ENCODE measurements around the gene RYR3.
"Not testable (repeated sequence)": the region's sequence is repeated elsewhere in the genome, so short reads cannot be mapped to it uniquely, and the experiment has no call there.

RYR3 gene

GRCh38 chr15:33577911-33578310 is 267.1 kb downstream of the RYR3 start:
- DNase-seq (ENCODE audit: low read depth) = not testable (repeated sequence)

GRCh38 chr15:33580526-33580925 is 269.8 kb downstream of the RYR3 start:
- DNase-seq (ENCODE audit: low read depth) = no peak

- DNase-seq (ENCODE audit: low read depth) = no peak
Measured at GRCh38 chr15:33581032-33581431, 270.3 kb downstream of the RYR3 start.

- no peak for DNase-seq (ENCODE audit: low read depth)
Measured at GRCh38 chr15:33584797-33585196, 274.0 kb downstream of the RYR3 start.

DNA sequence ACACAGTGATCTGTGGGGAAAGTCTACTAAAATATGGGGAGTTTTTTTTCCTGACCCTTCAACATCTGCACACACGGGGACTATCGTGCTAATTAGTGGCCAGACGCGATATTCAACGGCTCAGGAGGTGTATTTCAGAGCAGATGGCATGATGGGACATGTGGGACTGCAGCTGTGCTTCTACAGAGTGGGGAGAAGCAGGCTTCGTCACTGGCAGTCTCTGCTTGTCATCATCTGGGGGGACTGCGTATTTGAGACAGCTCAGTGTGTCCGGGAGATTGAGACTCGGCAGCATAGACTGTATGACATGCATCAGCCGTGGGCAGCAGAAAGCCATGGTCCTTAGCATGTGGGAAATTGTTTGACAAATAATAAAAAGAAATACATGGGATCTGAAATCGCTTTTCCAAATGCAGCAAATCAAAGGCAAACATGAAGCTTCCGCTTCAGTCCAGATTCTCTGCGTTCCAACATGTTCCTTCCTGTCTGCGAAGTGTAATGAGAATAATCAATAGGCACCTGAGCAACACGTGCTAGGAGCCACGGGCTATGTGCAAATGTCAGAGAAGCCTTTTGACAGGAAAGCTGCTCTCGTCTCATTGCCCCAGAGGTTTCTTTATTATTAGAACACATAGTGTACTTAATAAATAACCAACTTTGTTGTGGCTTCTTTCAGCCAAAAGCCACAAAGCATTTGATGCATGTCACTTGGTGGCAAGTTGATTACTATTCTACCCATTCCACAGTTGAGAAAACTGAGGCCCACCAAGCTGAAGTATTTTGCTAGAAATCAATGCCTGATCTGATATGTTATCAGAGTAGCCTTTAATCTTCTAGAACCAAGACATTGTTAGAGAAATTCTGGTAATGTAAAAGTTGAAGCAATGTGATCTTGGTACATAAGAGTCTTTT is 276.3 kb downstream of the RYR3 start:
- no peak for DNase-seq (ENCODE audit: low read depth)

DNA sequence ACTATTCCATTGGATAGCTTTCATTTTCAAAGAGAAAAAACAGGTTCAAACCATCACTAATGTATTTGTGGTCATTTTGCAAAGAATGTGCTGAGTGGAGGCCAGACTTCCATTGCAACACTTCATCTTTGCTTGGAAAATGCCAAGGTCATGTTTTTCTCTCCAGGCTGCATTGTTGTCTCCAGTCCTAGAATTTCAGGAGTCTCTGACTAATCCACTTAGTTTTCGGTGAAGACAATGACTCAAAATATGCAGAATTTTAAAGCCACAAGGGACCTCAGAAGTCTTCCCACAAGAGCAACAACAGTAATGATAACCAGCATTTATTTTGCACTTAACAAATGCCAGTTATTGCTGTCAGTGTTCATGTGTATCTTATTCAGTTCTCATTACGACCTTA is 277.0 kb downstream of the RYR3 start:
- DNase-seq (ENCODE audit: low read depth) = no peak

DNA sequence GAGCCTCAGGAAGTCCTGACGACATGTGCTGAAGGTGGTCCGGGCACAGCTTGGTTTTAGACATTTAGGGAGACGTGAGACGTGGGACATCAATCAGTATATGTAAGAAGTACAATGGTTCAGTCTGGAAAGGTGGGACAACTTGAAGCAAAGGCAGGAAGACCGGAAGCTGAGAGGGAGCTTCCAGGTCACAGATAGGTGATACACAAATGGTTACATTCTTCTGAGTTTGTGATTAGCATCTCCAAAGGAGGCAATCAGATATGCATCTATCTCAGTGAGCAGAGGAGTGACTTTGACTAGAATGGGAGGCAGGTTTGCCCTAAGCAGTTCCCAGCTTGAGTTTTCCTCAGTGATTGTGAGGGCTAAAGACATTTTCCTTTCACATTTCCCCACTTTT is 282.1 kb downstream of the RYR3 start:
- no peak for DNase-seq (ENCODE audit: low read depth)

GRCh38 chr15:33598382-33598781 is 287.6 kb downstream of the RYR3 start:
- DNase-seq (ENCODE audit: low read depth) = not testable (repeated sequence)

- no peak for DNase-seq (ENCODE audit: low read depth)
Measured at GRCh38 chr15:33600212-33600611, 289.4 kb downstream of the RYR3 start.

- no peak for DNase-seq (ENCODE audit: low read depth)
Measured at GRCh38 chr15:33601461-33601860, 290.7 kb downstream of the RYR3 start.

GRCh38 chr15:33608714-33609113 is 297.9 kb downstream of the RYR3 start:
- DNase-seq (ENCODE audit: low read depth) = no peak

- DNase-seq (ENCODE audit: low read depth) = no peak
Measured at GRCh38 chr15:33612721-33613304, 302.0 kb downstream of the RYR3 start.

GRCh38 chr15:33616475-33616874 is 305.7 kb downstream of the RYR3 start:
- DNase-seq (ENCODE audit: low read depth) = no peak

- no peak for DNase-seq (ENCODE audit: low read depth)
Measured at GRCh38 chr15:33618350-33618749, 307.6 kb downstream of the RYR3 start.

DNA sequence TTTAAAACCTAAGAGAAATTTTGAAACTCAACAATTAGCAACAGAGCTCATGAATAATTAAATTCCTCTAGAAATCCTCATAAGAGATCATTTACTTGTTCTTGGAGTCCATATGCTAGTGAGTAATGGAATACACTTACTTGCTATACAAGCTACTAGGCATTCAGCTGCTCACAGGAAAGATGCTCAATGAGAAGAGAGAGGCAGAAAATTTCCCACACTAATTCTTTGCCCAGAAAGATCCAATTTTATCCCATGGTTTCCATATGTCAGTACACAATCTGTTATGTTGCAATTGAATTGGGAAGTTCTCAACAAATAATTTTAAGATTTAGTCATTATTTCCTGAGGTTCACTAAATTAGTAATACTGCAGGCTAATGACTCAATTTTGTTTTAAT is 310.4 kb downstream of the RYR3 start:
- DNase-seq (ENCODE audit: low read depth) = no peak

DNA sequence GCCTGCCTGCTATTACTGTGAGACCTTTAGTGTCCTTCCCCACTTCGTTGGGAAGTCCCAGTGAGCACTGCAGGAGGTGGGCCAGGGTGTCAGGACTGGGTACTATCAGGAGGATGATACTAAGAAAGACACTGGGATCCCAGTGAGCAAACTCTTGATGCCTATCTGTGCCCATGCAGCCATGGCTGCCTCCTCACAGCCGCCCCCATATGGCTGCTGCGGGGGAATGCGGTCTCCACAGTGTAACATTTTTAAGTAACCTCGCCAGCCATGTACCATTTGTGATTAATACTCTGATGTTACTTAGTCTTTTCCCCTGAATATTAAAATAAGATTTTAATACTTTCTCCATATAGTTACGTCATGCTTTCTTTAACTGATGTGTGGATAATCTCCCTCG is 312.2 kb downstream of the RYR3 start:
- no peak for DNase-seq (ENCODE audit: low read depth)

GRCh38 chr15:33624439-33624838 is 313.7 kb downstream of the RYR3 start:
- no peak for DNase-seq (ENCODE audit: low read depth)

GRCh38 chr15:33629647-33630046 is 318.9 kb downstream of the RYR3 start:
- DNase-seq (ENCODE audit: low read depth) = no peak

- no peak for DNase-seq (ENCODE audit: low read depth)
Measured at GRCh38 chr15:33636234-33636633, 325.5 kb downstream of the RYR3 start.

DNA sequence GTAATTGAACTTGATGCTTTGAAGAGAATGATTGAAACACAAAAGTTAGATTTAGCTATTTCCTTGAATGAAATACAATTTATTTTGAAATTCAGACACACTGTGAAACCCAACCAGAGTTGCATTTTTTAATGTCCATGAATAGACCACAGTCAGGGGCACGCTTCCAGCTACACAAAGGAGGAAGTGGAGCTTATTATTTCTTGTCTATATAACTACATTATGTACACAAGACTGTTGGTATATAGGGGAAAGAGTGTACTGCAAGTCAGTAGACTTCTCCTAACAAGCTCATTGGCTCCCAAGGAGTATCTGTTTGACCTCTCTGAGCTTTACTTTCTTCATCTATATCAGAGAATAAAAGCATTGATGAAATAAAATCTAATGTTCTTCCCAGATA is 326.2 kb downstream of the RYR3 start:
- no peak for DNase-seq (ENCODE audit: low read depth)

GRCh38 chr15:33638453-33638852 is 327.7 kb downstream of the RYR3 start:
- no peak for DNase-seq (ENCODE audit: low read depth)

DNA sequence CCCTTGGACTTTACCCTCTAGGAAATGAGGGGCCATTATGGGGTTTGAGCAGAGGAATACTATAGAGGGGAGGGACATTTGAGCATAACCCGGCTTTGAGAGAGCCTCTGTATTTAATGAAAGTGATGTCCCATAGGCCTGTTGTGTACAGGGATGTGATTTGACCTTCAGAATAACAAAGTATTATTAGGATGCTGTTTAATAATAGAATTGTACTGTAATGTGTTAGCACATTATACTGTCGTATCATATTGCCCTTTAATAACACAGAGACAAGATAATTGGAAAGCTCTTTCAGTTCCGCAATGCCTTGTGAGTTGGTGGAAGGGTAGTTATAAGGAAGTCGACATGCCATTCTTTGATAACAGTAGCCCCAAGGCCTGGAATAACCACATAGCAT is 328.3 kb downstream of the RYR3 start:
- no peak for DNase-seq (ENCODE audit: low read depth)

DNA sequence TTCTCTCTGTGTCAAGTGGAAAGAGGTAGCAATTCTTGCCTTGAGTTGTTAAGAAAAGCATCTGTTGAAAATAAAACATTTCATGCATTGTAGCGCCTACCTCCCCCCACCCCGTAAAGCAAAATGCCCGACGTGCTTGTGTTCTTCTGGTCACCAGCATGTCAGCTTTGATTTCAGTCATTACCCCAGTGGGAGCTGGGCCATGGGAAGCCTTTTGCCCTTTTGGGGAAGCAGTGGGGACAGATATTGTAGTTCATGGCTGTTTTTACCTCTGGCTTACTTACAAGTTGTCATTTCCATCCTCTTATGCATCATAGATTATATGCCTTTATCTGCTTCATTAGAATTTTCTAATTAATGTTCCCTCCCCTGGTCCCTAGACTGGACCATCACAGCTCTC is 328.7 kb downstream of the RYR3 start:
- no peak for DNase-seq (ENCODE audit: low read depth)

- no peak for DNase-seq (ENCODE audit: low read depth)
Measured at GRCh38 chr15:33639978-33640377, 329.2 kb downstream of the RYR3 start.

Data from stimulated activated CD8-positive, alpha-beta memory T cell treated with anti-CD3 and anti-CD28 coated beads, Interleukin-4, amount 100 ng/mL, for 24 hours (primary cell).